ENCODE data around the gene ALKBH2. TPM values are rescaled to one million over a fixed set of nuclear protein-coding genes. Genes with fewer than 3 reads are reported as not detected.

ALKBH2 gene
- total RNA-seq, 3 donors from 2014 or later (not counting 1 experiment from before 2014, with no cell fraction given): 10.9 to 12.6 (median 11.9) TPM

- H3K27ac Mint-ChIP-seq: peak overlapping the region in 1 of 2 donors; percentile 11
- peaks cover 23% of the 10 kb centered on the region for H3K4me1 ChIP-seq (ENCODE audit: control insufficient read depth, insufficient read depth, low read length)
- H3K27me3 Mint-ChIP-seq (ENCODE audit: low read depth in 2 of 2): no peaks in the 10 kb centered on the region
- H3K4me3 Mint-ChIP-seq: no peak overlapping the region
- peaks cover 23 to 24% of the 10 kb centered on the region in 2 donors for H3K4me1 Mint-ChIP-seq
- no peak overlapping the region for H3K27ac ChIP-seq (ENCODE audit: low read length)
- WGBS (ENCODE audit: insufficient coverage): 98% methylated on average over 6 of the region's 7 CpGs
- no peaks in the 10 kb centered on the region for H3K27me3 ChIP-seq (ENCODE audit: control insufficient read depth, insufficient read depth, low read length)
- DNase-seq (no peak), ATAC-seq (no peak)
- no peaks in the 10 kb centered on the region for H3K9me3 Mint-ChIP-seq
- no peaks in the 10 kb centered on the region for H3K9me3 ChIP-seq (ENCODE audit: control insufficient read depth, insufficient read depth, low read length)
- H3K4me3 ChIP-seq (ENCODE audit: low read length): no peak overlapping the region
- peaks cover 33% of the 10 kb centered on the region for H3K36me3 ChIP-seq (ENCODE audit: control insufficient read depth, insufficient read depth, low read length)
- H3K36me3 Mint-ChIP-seq: no peaks in the 10 kb centered on the region
- no peak for TF ChIP-seq CTCF (IDR thresholded peaks at IDR 0.05)
- intact Hi-C loops (cut with micrococcal nuclease): loop anchor here (5.0 to 10.0 kb wide), 2 partner anchors 265 to 357 kb away; partner anchors contain the start of gene CORO1C
Measured at GRCh38 chr12:109089683-109090082, 3.6 kb downstream of the ALKBH2 start.

DNA sequence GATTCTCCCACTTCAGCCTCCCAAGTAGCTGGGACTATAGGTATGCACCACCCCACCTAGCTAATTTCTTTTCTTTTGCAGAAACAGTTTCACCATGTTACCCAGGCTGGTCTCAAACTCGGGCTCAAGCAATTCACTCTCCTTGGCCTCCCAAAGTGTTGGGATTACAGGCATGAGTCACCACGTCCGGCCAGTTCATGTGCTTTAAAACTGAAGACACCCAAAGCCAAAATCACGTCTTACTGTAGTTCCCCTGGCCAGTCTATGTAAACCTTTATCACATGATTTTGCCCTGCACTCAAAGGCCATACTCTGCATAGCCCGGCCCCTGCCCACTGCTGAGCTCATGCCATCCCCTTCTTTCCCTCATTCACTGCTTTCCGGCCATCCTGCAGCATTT, 4.5 kb downstream of the ALKBH2 start:
- TF ChIP-seq CTCF (IDR thresholded peaks at IDR 0.05): no peak
- Histone ChIP-seq H3K4me1 (ENCODE audit: control insufficient read depth, insufficient read depth, low read length) (peaks cover 21% of the 10 kb centered on the region), H3K9me3 (ENCODE audit: control insufficient read depth, insufficient read depth, low read length) (no peaks in the 10 kb centered on the region), H3K36me3 (ENCODE audit: control insufficient read depth, insufficient read depth, low read length) (peaks cover 33% of the 10 kb centered on the region), H3K27me3 (ENCODE audit: control insufficient read depth, insufficient read depth, low read length) (no peaks in the 10 kb centered on the region), H3K4me3 (ENCODE audit: low read length) (no peak overlapping the region), H3K27ac (ENCODE audit: low read length) (no peak overlapping the region)
- no peaks in the 10 kb centered on the region for H3K9me3 Mint-ChIP-seq
- H3K27ac Mint-ChIP-seq: peak overlapping the region in 1 of 2 donors; percentile 11
- no peaks in the 10 kb centered on the region for H3K27me3 Mint-ChIP-seq (ENCODE audit: low read depth in 2 of 2)
- ATAC-seq (no peak), DNase-seq (no peak)
- peaks cover 20 to 21% of the 10 kb centered on the region in 2 donors for H3K4me1 Mint-ChIP-seq
- WGBS (ENCODE audit: insufficient coverage): 96% methylated on average over 6 of the region's 6 CpGs
- intact Hi-C loops (cut with micrococcal nuclease): no loop called here
- H3K4me3 Mint-ChIP-seq: no peak overlapping the region
- H3K36me3 Mint-ChIP-seq: no peaks in the 10 kb centered on the region

DNA sequence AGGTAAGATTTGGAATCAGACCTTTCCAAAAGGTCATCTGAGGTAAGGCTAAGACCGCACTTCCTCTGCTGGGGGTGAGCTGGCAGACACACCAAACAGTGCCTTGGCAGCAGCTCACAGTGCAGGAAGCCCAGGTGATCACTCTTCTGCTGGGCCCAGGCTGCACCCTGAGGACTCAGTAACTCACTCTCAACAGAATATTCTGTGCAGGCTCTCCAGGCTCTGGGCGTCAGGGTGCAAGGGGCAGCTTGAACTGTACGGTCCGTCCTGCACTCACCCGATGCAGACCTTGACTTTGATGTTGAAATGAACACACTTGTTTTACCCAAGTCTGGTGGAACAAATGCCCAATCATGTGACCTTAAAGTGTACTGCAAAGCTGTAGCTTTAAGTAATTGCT, 6.0 kb downstream of the ALKBH2 start:
- no peaks in the 10 kb centered on the region for H3K9me3 ChIP-seq (ENCODE audit: control insufficient read depth, insufficient read depth, low read length)
- H3K4me1 Mint-ChIP-seq: peaks cover 5 to 6% of the 10 kb centered on the region in 2 donors
- no peaks in the 10 kb centered on the region for H3K27me3 Mint-ChIP-seq (ENCODE audit: low read depth in 2 of 2)
- no peak for TF ChIP-seq CTCF (IDR thresholded peaks at IDR 0.05)
- intact Hi-C loops (cut with micrococcal nuclease): no loop called here
- H3K27ac ChIP-seq (ENCODE audit: low read length): no peak overlapping the region
- peaks cover 7% of the 10 kb centered on the region for H3K4me1 ChIP-seq (ENCODE audit: control insufficient read depth, insufficient read depth, low read length)
- peaks cover 43% of the 10 kb centered on the region for H3K36me3 ChIP-seq (ENCODE audit: control insufficient read depth, insufficient read depth, low read length)
- peaks cover 3% of the 10 kb centered on the region for H3K36me3 Mint-ChIP-seq
- no peaks in the 10 kb centered on the region for H3K27me3 ChIP-seq (ENCODE audit: control insufficient read depth, insufficient read depth, low read length)
- no peak for DNase-seq
- WGBS (ENCODE audit: insufficient coverage): 87% methylated on average over 5 of the region's 5 CpGs
- no peak overlapping the region for H3K27ac Mint-ChIP-seq
- H3K4me3 ChIP-seq (ENCODE audit: low read length): no peak overlapping the region
- no peak for ATAC-seq
- H3K4me3 Mint-ChIP-seq: no peak overlapping the region
- no peaks in the 10 kb centered on the region for H3K9me3 Mint-ChIP-seq

DNA sequence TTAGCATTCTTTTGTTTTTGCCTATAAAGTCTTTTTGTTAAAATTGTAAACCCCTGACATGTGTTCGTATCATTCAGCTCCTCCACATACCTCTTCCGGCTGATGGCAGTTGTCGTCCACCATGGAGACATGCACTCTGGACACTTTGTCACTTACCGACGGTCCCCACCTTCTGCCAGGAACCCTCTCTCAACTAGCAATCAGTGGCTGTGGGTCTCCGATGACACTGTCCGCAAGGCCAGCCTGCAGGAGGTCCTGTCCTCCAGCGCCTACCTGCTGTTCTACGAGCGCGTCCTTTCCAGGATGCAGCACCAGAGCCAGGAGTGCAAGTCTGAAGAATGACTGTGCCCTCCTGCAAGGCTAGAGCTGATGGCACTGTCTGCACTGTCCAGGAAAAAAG, 7.7 kb downstream of the ALKBH2 start:
- Histone ChIP-seq H3K27ac (ENCODE audit: low read length) (no peak overlapping the region), H3K9me3 (ENCODE audit: control insufficient read depth, insufficient read depth, low read length) (no peaks in the 10 kb centered on the region), H3K27me3 (ENCODE audit: control insufficient read depth, insufficient read depth, low read length) (no peaks in the 10 kb centered on the region), H3K4me1 (ENCODE audit: control insufficient read depth, insufficient read depth, low read length) (no peaks in the 10 kb centered on the region), H3K36me3 (ENCODE audit: control insufficient read depth, insufficient read depth, low read length) (peaks cover 50% of the 10 kb centered on the region), H3K4me3 (ENCODE audit: low read length) (no peak overlapping the region)
- H3K36me3 Mint-ChIP-seq: peaks cover 10% of the 10 kb centered on the region
- H3K4me1 Mint-ChIP-seq: no peaks in the 10 kb centered on the region
- H3K27ac Mint-ChIP-seq: no peak overlapping the region
- DNase-seq (no peak), ATAC-seq (no peak)
- WGBS (ENCODE audit: insufficient coverage): 97% methylated on average over 11 of the region's 11 CpGs
- TF ChIP-seq CTCF (IDR thresholded peaks at IDR 0.05): no peak
- intact Hi-C loops (cut with micrococcal nuclease): no loop called here
- no peak overlapping the region for H3K4me3 Mint-ChIP-seq
- no peaks in the 10 kb centered on the region for H3K27me3 Mint-ChIP-seq (ENCODE audit: low read depth in 2 of 2)
- no peaks in the 10 kb centered on the region for H3K9me3 Mint-ChIP-seq

Data from natural killer cell (primary cell).